T-helper 1 cell treated with Interleukin-12 subunit alpha and Interleukin-12 subunit beta and Interleukin-4 antibody, amounts not matched to agents 30 μg/mL and 1 μg/mL, for 36 hours (primary cell): ENCODE measurements around the gene NEURL1B.

Source experiments
- H3K27ac Mint-ChIP-seq: one replicate; pipeline ENCODE4 v1.8.0; 2021; ENCODE audit warnings: mild to moderate bottlenecking, mixed read lengths
- H3K27me3 Mint-ChIP-seq: one replicate; pipeline ENCODE4 v1.8.0; 2021; ENCODE audit warnings: low read depth, mixed read lengths
- H3K36me3 Mint-ChIP-seq: one replicate; pipeline ENCODE4 v1.8.0; 2021; ENCODE audit warnings: low read depth, mixed read lengths
- H3K4me1 Mint-ChIP-seq: one replicate; pipeline ENCODE4 v1.8.0; 2021; ENCODE audit warnings: low read depth, mixed read lengths
- H3K4me3 Mint-ChIP-seq: one replicate; pipeline ENCODE4 v1.8.0; 2021; ENCODE audit warnings: mild to moderate bottlenecking, moderate library complexity, mixed read lengths
- H3K9me3 Mint-ChIP-seq: one replicate; pipeline ENCODE4 v1.8.0; 2021; ENCODE audit warnings: mixed read lengths

Gene NEURL1B

GRCh38 chr5:172732201-172732865 is 91.3 kb downstream of the NEURL1B start:
- no peaks in the 10 kb centered on the region for H3K9me3 Mint-ChIP-seq
- H3K4me3 Mint-ChIP-seq = no peak overlapping the region
- no peak overlapping the region for H3K27ac Mint-ChIP-seq
- H3K4me1 Mint-ChIP-seq = no peaks in the 10 kb centered on the region
- H3K27me3 Mint-ChIP-seq = no peaks in the 10 kb centered on the region
- H3K36me3 Mint-ChIP-seq = no peaks in the 10 kb centered on the region

GRCh38 chr5:172733131-172733973 is 92.3 kb downstream of the NEURL1B start:
- Mint-ChIP-seq H3K36me3 (no peaks in the 10 kb centered on the region), H3K4me1 (no peaks in the 10 kb centered on the region), H3K27ac (no peak overlapping the region), H3K9me3 (no peaks in the 10 kb centered on the region), H3K27me3 (no peaks in the 10 kb centered on the region), H3K4me3 (no peak overlapping the region)

GRCh38 chr5:172733974-172734346 is 92.9 kb downstream of the NEURL1B start:
- Mint-ChIP-seq H3K4me3 (no peak overlapping the region), H3K36me3 (no peaks in the 10 kb centered on the region), H3K27me3 (no peaks in the 10 kb centered on the region), H3K27ac (no peak overlapping the region), H3K4me1 (no peaks in the 10 kb centered on the region), H3K9me3 (no peaks in the 10 kb centered on the region)

GRCh38 chr5:172735141-172735831 is 94.2 kb downstream of the NEURL1B start:
- H3K4me1 Mint-ChIP-seq = no peaks in the 10 kb centered on the region
- H3K36me3 Mint-ChIP-seq = no peaks in the 10 kb centered on the region
- H3K27me3 Mint-ChIP-seq = no peaks in the 10 kb centered on the region
- no peak overlapping the region for H3K4me3 Mint-ChIP-seq
- no peaks in the 10 kb centered on the region for H3K9me3 Mint-ChIP-seq
- no peak overlapping the region for H3K27ac Mint-ChIP-seq

- H3K36me3 Mint-ChIP-seq = peaks cover 2% of the 10 kb centered on the region
- H3K27me3 Mint-ChIP-seq = peaks cover 3% of the 10 kb centered on the region
- no peaks in the 10 kb centered on the region for H3K9me3 Mint-ChIP-seq
- no peak overlapping the region for H3K4me3 Mint-ChIP-seq
- H3K27ac Mint-ChIP-seq = no peak overlapping the region
- H3K4me1 Mint-ChIP-seq = no peaks in the 10 kb centered on the region
These were observed 95.6 kb downstream of the NEURL1B start for GRCh38 chr5:172736508-172737135.

GRCh38 chr5:172739375-172739774 is 98.3 kb downstream of the NEURL1B start:
- Mint-ChIP-seq H3K36me3 (peaks cover 2% of the 10 kb centered on the region), H3K9me3 (no peaks in the 10 kb centered on the region), H3K27me3 (peaks cover 3% of the 10 kb centered on the region), H3K4me3 (no peak overlapping the region), H3K27ac (no peak overlapping the region), H3K4me1 (no peaks in the 10 kb centered on the region)

GRCh38 chr5:172740428-172741205 is 99.6 kb downstream of the NEURL1B start:
- no peaks in the 10 kb centered on the region for H3K9me3 Mint-ChIP-seq
- no peak overlapping the region for H3K4me3 Mint-ChIP-seq
- H3K36me3 Mint-ChIP-seq = peaks cover 2% of the 10 kb centered on the region
- H3K27ac Mint-ChIP-seq = no peak overlapping the region
- H3K4me1 Mint-ChIP-seq = no peaks in the 10 kb centered on the region
- peaks cover 3% of the 10 kb centered on the region for H3K27me3 Mint-ChIP-seq
